ENCODE data around the gene POPDC3.

POPDC3 gene

GRCh38 chr6:105138141-105138540 lies 41.7 kb downstream of the POPDC3 start:
- no peak for DNase-seq

- DNase-seq: peak; percentile 31
Observed at GRCh38 chr6:105137388-105137787, 42.4 kb downstream of the POPDC3 start.

- peak; percentile 70 for DNase-seq
Observed at GRCh38 chr6:105136431-105137350, 43.1 kb downstream of the POPDC3 start.

- peak; percentile 24 for DNase-seq
Observed at GRCh38 chr6:105135907-105136430, 43.8 kb downstream of the POPDC3 start.

GRCh38 chr6:105135056-105135455 lies 44.8 kb downstream of the POPDC3 start:
- DNase-seq: no peak

- DNase-seq: no peak
Observed at GRCh38 chr6:105122717-105123116, 57.1 kb downstream of the POPDC3 start.

GRCh38 chr6:105121981-105122380 lies 57.8 kb downstream of the POPDC3 start:
- no peak for DNase-seq

- DNase-seq: no peak
Observed at GRCh38 chr6:105120570-105120969, 59.2 kb downstream of the POPDC3 start.

GRCh38 chr6:105116150-105116549 lies 63.7 kb downstream of the POPDC3 start:
- no peak for DNase-seq

- no peak for DNase-seq
Observed at GRCh38 chr6:105113422-105113821, 66.4 kb downstream of the POPDC3 start.

- DNase-seq: no peak
Observed at GRCh38 chr6:105112577-105112976, 67.2 kb downstream of the POPDC3 start.

- no peak for DNase-seq
Observed at GRCh38 chr6:105111871-105112270, 67.9 kb downstream of the POPDC3 start.

GRCh38 chr6:105111105-105111504 lies 68.7 kb downstream of the POPDC3 start:
- DNase-seq: no peak

GRCh38 chr6:105109955-105110895 lies 69.6 kb downstream of the POPDC3 start:
- DNase-seq: no peak

GRCh38 chr6:105108631-105109262 lies 71.1 kb downstream of the POPDC3 start:
- DNase-seq: no peak

All from NCI-H774 (cell line).